ENCODE data around the gene PRRG4. TPM values are rescaled to one million over a fixed set of nuclear protein-coding genes. Genes with fewer than 3 reads are reported as not detected.

The PRRG4 gene
- total RNA-seq, 1 experiment from 2014 or later: 1.2 TPM

- Histone ChIP-seq H2BK120ac (ENCODE audit: low read depth, low read length, poor library complexity, severe bottlenecking) (no peak overlapping the region), H3K79me2 (ENCODE audit: insufficient read depth, low read length) (no peaks in the 10 kb centered on the region; the same call in 1 of the 2 replicates), H3K27me3 (ENCODE audit: insufficient read depth, low read length) (no peaks in the 10 kb centered on the region), H3K56ac (ENCODE audit: insufficient read length, low read depth, low read length) (no peak overlapping the region), H3K14ac (ENCODE audit: insufficient read depth, low read length) (no peak overlapping the region), H3K9ac (ENCODE audit: extremely low read depth, insufficient read length, low read length) (no peak overlapping the region), H3K23me2 (ENCODE audit: insufficient read length, low read depth, low read length, poor library complexity, severe bottlenecking) (no peaks in the 10 kb centered on the region), H2AFZ (ENCODE audit: low read length) (no peak overlapping the region), H2BK5ac (ENCODE audit: insufficient read length, low read length) (no peak overlapping the region), H3K4me2 (ENCODE audit: insufficient read depth, insufficient read length, low read length) (no peak overlapping the region), H3K79me1 (ENCODE audit: insufficient read depth, low read depth, low read length, poor library complexity, severe bottlenecking) (no peaks in the 10 kb centered on the region), H3K4ac (ENCODE audit: low read depth, low read length) (no peak overlapping the region), H4K8ac (replicated peaks; ENCODE audit: insufficient read length, low read depth, low read length) (no peak overlapping the region), H2AK5ac (ENCODE audit: insufficient read length, low read length) (no peak overlapping the region), H4K5ac (ENCODE audit: insufficient read length, low read depth, low read length) (no peak overlapping the region), H2BK12ac (ENCODE audit: insufficient read length, low read depth, low read length) (no peak overlapping the region), H3T11ph (ENCODE audit: low read length) (no peak overlapping the region), H3K4me1 (ENCODE audit: insufficient read depth, low read length) (no peaks in the 10 kb centered on the region; the same call in 1 of the 2 replicates), H2BK20ac (ENCODE audit: low read depth, low read length, poor library complexity, severe bottlenecking) (no peak overlapping the region), H2BK15ac (ENCODE audit: low read depth, low read length) (no peak overlapping the region), H3K9me3 (ENCODE audit: control insufficient read depth, low read depth, low read length) (no peaks in the 10 kb centered on the region), H4K91ac (ENCODE audit: insufficient read length, low read depth, low read length) (no peak overlapping the region), H3K23ac (ENCODE audit: insufficient read length, low read depth, low read length) (no peak overlapping the region), H3K27ac (ENCODE audit: insufficient read length, low read depth, low read length) (no peak overlapping the region), H4K20me1 (ENCODE audit: control insufficient read depth, insufficient read depth, insufficient read length) (no peaks in the 10 kb centered on the region), H3K18ac (ENCODE audit: insufficient read length, low read depth, low read length) (no peak overlapping the region)
- no peak for DNase-seq
- peaks cover 7 to 15% (median 12%) of the 10 kb centered on the region in 3 experiments for H3K36me3 Mint-ChIP-seq (ENCODE audit: insufficient read depth in 1 of 3, low read depth in 3 of 3)
- WGBS (ENCODE audit: extremely low coverage, insufficient read length, low lambda C conversion rate): no CpG with 5 or more reads among the region's 3 CpGs
- no peaks in the 10 kb centered on the region for H3K27me3 Mint-ChIP-seq (ENCODE audit: low read depth)
- no peak overlapping the region for H3K27ac Mint-ChIP-seq
- peaks cover 15 to 16% of the 10 kb centered on the region in 2 experiments for H3K9me3 Mint-ChIP-seq
- peaks cover 19 to 21% of the 10 kb centered on the region in 2 experiments for H3K4me1 Mint-ChIP-seq
- no peak for TF ChIP-seq CTCF (conservative IDR thresholded peaks at IDR 0.05)
- no peak overlapping the region for H3K4me3 Mint-ChIP-seq
Observed at GRCh38 chr11:32883421-32883820, 53.7 kb downstream of the PRRG4 start.

Measured in H9 (cell line).